PFSK-1 (cell line): Measurements from ENCODE around the gene MARCHF10.

Experiments used
- POLR2AphosphoS5 ChIP-seq: IDR thresholded peaks from 2 replicates; pipeline ENCODE4 v1.6.1; 2012; ENCODE audit warnings: low read depth, mild to moderate bottlenecking, control low read depth, low read length, moderate library complexity
- REST ChIP-seq, 2 experiments: IDR thresholded peaks; 2 replicates each; pipeline versions ENCODE4 v1.6.1 to v1.8.0; 2011 to 2012; ENCODE audit warnings: low read depth in 2 of 2, low read length in 2 of 2, control low read depth in 1 of 2, inconsistent platforms in 1 of 2, mild to moderate bottlenecking in 1 of 2, moderate library complexity in 1 of 2; ENCODE audit not compliant: insufficient read depth in 1 of 2

- no peak for TF ChIP-seq REST (IDR thresholded peaks at IDR 0.05; ENCODE audit: insufficient read depth in 1 of 2, low read depth in 2 of 2, low read length in 2 of 2)
- TF ChIP-seq POLR2AphosphoS5, result no peak
Measured at GRCh38 chr17:62794666-62794971, 13.5 kb downstream of the MARCHF10 start.
